H1 (cell line): Measurements from ENCODE around the gene MUC2. TPM values are rescaled to one million over a fixed set of nuclear protein-coding genes. Genes with fewer than 3 reads are reported as not detected.
A peak's percentile ranks its signal among the peaks of the same experiment; 100 is the strongest.

Experiments
- CTCF ChIA-PET: fragments of 300-600 bp; sonication (Branson Sonifier 250); formaldehyde crosslinking; loops from one replicate; lab custom pipeline; 2021; ENCODE audit not compliant: partially characterized antibody; lab: Charles Lee
- POLR2A ChIA-PET: fragments of 300-600 bp; sonication (Branson Sonifier 250); formaldehyde crosslinking; loops from one replicate; lab custom pipeline; 2021; ENCODE audit warnings: inconsistent platforms; ENCODE audit not compliant: partially characterized antibody; lab: Charles Lee
- DNase-seq, 2 experiments: peaks; one replicate each; pipeline versions ENCODE4 v3.0.0 to v3.0.0-alpha.2; 2010 to 2022; ENCODE audit warnings: low spot score in 2 of 2, low read depth in 1 of 2, mixed read lengths in 1 of 2
- FAIRE-seq: peaks from 2 replicates; lab custom pipeline; 2011; peaks lifted over from hg19 to GRCh38; lab: Jason Lieb, UNC
- H2AFZ ChIP-seq: 2 replicates; pipeline ENCODE4 v1.8.1; 2012; ENCODE audit warnings: low read length, inconsistent platforms
- H2AK5ac ChIP-seq: 2 replicates; pipeline ENCODE4 v1.6.1; 2013; ENCODE audit warnings: low read depth, low read length
- H2BK120ac ChIP-seq: replicated peaks from 2 replicates; pipeline ENCODE3; 2013; ENCODE audit warnings: low read depth, low read length, inconsistent platforms
- H2BK12ac ChIP-seq: 2 replicates; pipeline ENCODE4 v1.6.1; 2013; ENCODE audit warnings: low read depth, low read length
- H2BK15ac ChIP-seq: 2 replicates; pipeline ENCODE4 v1.6.1; 2013; ENCODE audit warnings: low read length
- H2BK20ac ChIP-seq: 2 replicates; pipeline ENCODE4 v1.6.1; 2013; ENCODE audit warnings: low read length
- H2BK5ac ChIP-seq: 2 replicates; pipeline ENCODE4 v1.6.1; 2013; ENCODE audit warnings: low read depth, low read length
- H3K14ac ChIP-seq: 2 replicates; pipeline ENCODE4 v1.6.1; 2013; ENCODE audit warnings: inconsistent platforms; ENCODE audit not compliant: insufficient read length
- H3K18ac ChIP-seq: 2 replicates; pipeline ENCODE4 v1.6.1; 2013; ENCODE audit warnings: low read length; ENCODE audit errors: extremely low read depth
- H3K23ac ChIP-seq: 2 replicates; pipeline ENCODE4 v1.6.1; 2013; ENCODE audit warnings: inconsistent platforms; ENCODE audit not compliant: insufficient read length
- H3K23me2 ChIP-seq: 2 replicates; pipeline ENCODE4 v1.6.1; 2013; ENCODE audit warnings: low read depth, low read length
- H3K27ac ChIP-seq: 2 replicates; pipeline ENCODE4 v1.6.1; 2011; ENCODE audit warnings: low read depth, low read length, inconsistent platforms
- H3K27me3 ChIP-seq, 4 experiments: replicated peaks in 1 of 4; 1 replicate in 1 of 4; 2 replicates in 3 of 4; pipeline versions ENCODE4 v1.6.1 to v1.8.1; 2011 to 2013; ENCODE audit warnings: low read length in 3 of 4, mild to moderate bottlenecking in 3 of 4, inconsistent platforms in 2 of 4, mixed read lengths in 2 of 4, moderate library complexity in 1 of 4; ENCODE audit not compliant: control insufficient read depth in 3 of 4, insufficient read depth in 3 of 4; ENCODE audit errors: extremely low read depth in 1 of 4
- H3K36me3 ChIP-seq, 4 experiments: 2 replicates each; pipeline versions ENCODE4 v1.6.1 to v1.8.1; 2011 to 2013; ENCODE audit warnings: mild to moderate bottlenecking in 4 of 4, low read length in 3 of 4, moderate library complexity in 2 of 4, control low read depth in 1 of 4, inconsistent platforms in 1 of 4; ENCODE audit not compliant: insufficient read depth in 4 of 4, control insufficient read depth in 2 of 4
- H3K4ac ChIP-seq: replicated peaks from 2 replicates; pipeline ENCODE3; 2013; ENCODE audit warnings: low read length, low read depth, mixed read lengths, inconsistent platforms; ENCODE audit not compliant: insufficient read length
- H3K4me1 ChIP-seq, 4 experiments: replicated peaks in 1 of 4; 1 replicate in 1 of 4; 2 replicates in 3 of 4; pipeline versions ENCODE4 v1.6.1 to v1.8.1; 2011 to 2013; ENCODE audit warnings: low read length in 3 of 4, inconsistent platforms in 2 of 4, mixed read lengths in 1 of 4; ENCODE audit not compliant: insufficient read depth in 4 of 4, control insufficient read depth in 3 of 4
- H3K4me2 ChIP-seq, 2 experiments: 2 replicates each; pipeline versions ENCODE4 v1.6.1 to v1.8.1; 2011 to 2013; ENCODE audit warnings: low read depth in 2 of 2, low read length in 2 of 2, control low read depth in 1 of 2, inconsistent platforms in 1 of 2, mild to moderate bottlenecking in 1 of 2; ENCODE audit not compliant: insufficient read depth in 1 of 2
- H3K4me3 ChIP-seq, 4 experiments: fragments of 200-600, 300-600 bp in 1 of 4; sonication (generic), shearing (Covaris generic), sonication (Bioruptor Twin) in 1 of 4; 2 replicates each; pipeline versions ENCODE4 v1.5.1 to v1.8.1; 2011 to 2016; ENCODE audit warnings: low read length in 4 of 4, low read depth in 3 of 4, control low read depth in 2 of 4, inconsistent platforms in 2 of 4, mild to moderate bottlenecking in 2 of 4, mixed read lengths in 1 of 4, moderate library complexity in 1 of 4; ENCODE audit not compliant: insufficient read depth in 2 of 4; ENCODE audit errors: extremely low read depth in 1 of 4
- H3K56ac ChIP-seq: replicated peaks from 2 replicates; pipeline ENCODE3; 2013; ENCODE audit warnings: low read depth, mild to moderate bottlenecking, mixed read lengths, low read length, inconsistent platforms; ENCODE audit not compliant: insufficient read length
- H3K79me1 ChIP-seq: 2 replicates; pipeline ENCODE4 v1.6.1; 2013; ENCODE audit warnings: low read depth, low read length, control low read depth
- H3K79me2 ChIP-seq, 2 experiments: 2 replicates each; pipeline versions ENCODE4 v1.6.1 to v1.8.1; 2012 to 2013; ENCODE audit warnings: low read length in 2 of 2, mild to moderate bottlenecking in 2 of 2, inconsistent platforms in 1 of 2; ENCODE audit not compliant: insufficient read depth in 2 of 2, control insufficient read depth in 1 of 2
- H3K9ac ChIP-seq, 4 experiments: replicated peaks in 1 of 4; 1 replicate in 1 of 4; 2 replicates in 3 of 4; pipeline versions ENCODE4 v1.6.1 to v1.8.1; 2011 to 2013; ENCODE audit warnings: low read depth in 3 of 4, low read length in 3 of 4, control low read depth in 2 of 4, mild to moderate bottlenecking in 2 of 4, moderate library complexity in 2 of 4, inconsistent platforms in 1 of 4; ENCODE audit errors: extremely low read depth in 1 of 4
- H3K9me3 ChIP-seq, 2 experiments: 2 replicates each; pipeline versions ENCODE4 v1.6.1 to v1.8.1; 2012 to 2013; ENCODE audit warnings: mild to moderate bottlenecking in 2 of 2, moderate library complexity in 2 of 2, control low read depth in 1 of 2, inconsistent platforms in 1 of 2, low read depth in 1 of 2, low read length in 1 of 2, mixed read lengths in 1 of 2; ENCODE audit not compliant: insufficient read depth in 2 of 2
- H4K20me1 ChIP-seq, 2 experiments: replicated peaks in 1 of 2; 2 replicates each; pipeline versions ENCODE3 to v1.8.1; 2011 to 2013; ENCODE audit warnings: inconsistent platforms in 2 of 2, low read length in 2 of 2, mild to moderate bottlenecking in 1 of 2; ENCODE audit not compliant: insufficient read depth in 2 of 2, control insufficient read depth in 1 of 2
- H4K5ac ChIP-seq: 2 replicates; pipeline ENCODE4 v1.6.1; 2013; ENCODE audit warnings: low read length, low read depth, mixed read lengths, inconsistent platforms; ENCODE audit not compliant: insufficient read length
- H4K8ac ChIP-seq: 2 replicates; pipeline ENCODE4 v1.8.0; 2013; ENCODE audit warnings: mild to moderate bottlenecking, moderate library complexity, low read length, inconsistent platforms; ENCODE audit not compliant: insufficient read depth; ENCODE audit errors: extremely low read depth
- H4K91ac ChIP-seq: replicated peaks from 2 replicates; pipeline ENCODE3; 2013; ENCODE audit warnings: low read length, mixed read lengths, inconsistent platforms; ENCODE audit not compliant: insufficient read length
- EGR1 ChIP-seq: IDR thresholded peaks from 2 replicates; pipeline ENCODE4 v1.6.1; 2011; ENCODE audit warnings: low read depth, low read length, borderline replicate concordance
- WGBS, 2 experiments: shearing (Covaris generic) in 1 of 2; methylation state at CpG; one replicate each; pipeline versions ENCODE4 v1.1.6 to v1.1.7; 2013 to 2015; ENCODE audit warnings: low lambda C conversion rate in 2 of 2, mixed read lengths in 2 of 2, inconsistent platforms in 1 of 2, low coverage in 1 of 2, missing lambda C conversion rate in 1 of 2; ENCODE audit not compliant: insufficient replicate concordance in 2 of 2, insufficient coverage in 1 of 2, insufficient read length in 1 of 2; ENCODE audit errors: extremely low coverage in 1 of 2, missing lambda C conversion rate in 1 of 2; 5-methylcytosine and 5-hydroxymethylcytosine counted together
- polyA plus RNA-seq, 7 experiments: library from polyadenylated mRNA; depleted of rRNA in 3 of 7; stranded (reverse) in 5 of 7; unstranded in 2 of 7; fragments of >200 nt in 5 of 7; fragments of 200-250 nt in 2 of 7; gene quantifications; 1 replicate in 5 of 7; 2 replicates in 1 of 7; 4 replicates in 1 of 7; pipeline versions ENCODE4 v1.2.1 to v1.2.3, GENCODE V29; 2011 to 2013; ENCODE audit warnings: missing spikeins in 2 of 7, mixed read lengths in 2 of 7
- total RNA-seq: library from RNA; stranded (reverse); fragmentation: NEBNext Ultra II Directional; extraction: Animal tissue kit (Norgen Biotek cat#: 25700); gene quantifications from 2 replicates; pipeline ENCODE4 v1.2.1, GENCODE V29; 2021

The MUC2 gene
- total and polyA plus RNA-seq, 2 of the 8 experiments (the other 6 are each of a cell fraction or from before 2014, with no cell fraction given), result not detected

DNA sequence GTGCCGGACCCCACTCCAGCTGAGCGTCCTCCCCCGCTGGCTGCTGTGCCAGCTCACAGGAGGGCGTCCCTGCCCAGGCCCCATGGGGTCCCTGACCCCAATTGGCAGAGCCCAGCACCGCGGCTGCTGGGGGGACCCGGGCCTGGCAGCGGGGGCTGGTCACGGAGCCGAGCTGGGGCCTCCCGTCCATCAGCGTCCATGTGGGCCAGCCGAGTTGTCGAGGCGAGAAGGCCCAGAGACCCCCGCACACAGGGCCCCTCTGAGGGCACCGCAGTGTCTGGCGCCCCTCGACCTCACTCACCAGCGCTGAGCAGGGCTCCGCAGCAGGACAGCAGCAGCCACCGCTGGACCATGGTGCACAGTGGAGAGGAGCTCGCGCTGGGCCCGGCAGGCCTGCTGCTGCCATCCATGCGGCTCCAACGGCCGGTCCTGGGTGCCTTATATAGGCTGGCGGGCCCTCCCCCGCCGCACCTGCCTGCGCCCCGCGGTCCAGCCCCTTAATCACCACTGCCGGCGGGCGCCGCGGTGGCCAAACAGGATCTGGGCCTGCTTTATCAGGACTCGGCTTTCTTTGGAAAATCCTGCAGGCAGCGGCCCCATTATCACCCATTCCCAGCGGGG, 38.3 kb upstream of the MUC2 start, which contains the start of gene MUC6:
TSS of gene MUC6 (minus strand) at position 416 of the 621 bp plus-strand sequence. CDS start at position 353, 63 bp downstream.
- no peak within 1 kb of the TSS for H3K4me3 ChIP-seq
- H3K36me3 ChIP-seq, result no peaks in the 10 kb centered on the region
- peaks cover 7% of the 10 kb centered on the region for H3K23me2 ChIP-seq
- H4K5ac ChIP-seq, result no peak within 1 kb of the TSS
- no peak within 1 kb of the TSS; the same call in 1 of the 2 replicates for H3K18ac ChIP-seq
- no peaks in the 10 kb centered on the region for H3K79me2 ChIP-seq
- H3K23ac ChIP-seq, result no peak within 1 kb of the TSS
- H3K4ac ChIP-seq, result no peak within 1 kb of the TSS
- peaks cover 0 to 2% (median 0%) of the 10 kb centered on the region in 4 experiments; a peak in 2 of 7 replicates for H3K4me1 ChIP-seq
- no peak within 1 kb of the TSS for H2AK5ac ChIP-seq
- H2BK15ac ChIP-seq, result no peak within 1 kb of the TSS
- H3K4me2 ChIP-seq, result no peak within 1 kb of the TSS
- no peak within 1 kb of the TSS for H3K14ac ChIP-seq
- H2BK5ac ChIP-seq, result no peak within 1 kb of the TSS
- H4K91ac ChIP-seq, result no peak within 1 kb of the TSS
- no peak within 1 kb of the TSS for H2BK120ac ChIP-seq
- no peak for FAIRE-seq
- H2BK20ac ChIP-seq, result no peak within 1 kb of the TSS
- 91% methylated on average over 29 of the region's 42 CpGs; no CpG with 5 or more reads in 1 of the 2 experiments for WGBS, 2 experiments
- no peak within 1 kb of the TSS for H3K27ac ChIP-seq
- H3K27me3 ChIP-seq, result no peaks in the 10 kb centered on the region
- no peak within 1 kb of the TSS for H2BK12ac ChIP-seq
- peak within 1 kb of the TSS; percentile 95 for H4K8ac ChIP-seq
- H3K79me1 ChIP-seq, result peaks cover 4% of the 10 kb centered on the region; the same call in 1 of the 2 replicates
- H3K9ac ChIP-seq, result no peak within 1 kb of the TSS
- H2AFZ ChIP-seq, result no peak within 1 kb of the TSS
- POLR2A ChIA-PET, result interaction anchor here (0.7 to 1.5 kb wide), 3 partner anchors 17 to 126 kb away, joined by 3 to 4 read pairs (median 3); partner anchors contain the start of gene CHID1
- peaks cover 0 to 12% of the 10 kb centered on the region in 2 experiments for H4K20me1 ChIP-seq
- no peaks in the 10 kb centered on the region for H3K9me3 ChIP-seq
- no peak within 1 kb of the TSS for H3K56ac ChIP-seq
- CTCF ChIA-PET, result interaction anchor here (0.6 to 3.7 kb wide), 6 partner anchors 60 to 259 kb away, joined by 3 to 10 read pairs (median 6); no protein-coding TSS in a partner anchor
- DNase-seq, result no peak
- TF ChIP-seq EGR1, result no peak
